Tibial nerve (tissue), 4 donors: ENCODE measurements around the gene ZNF497.

Experiments
- CTCF ChIP-seq, 5 experiments: fragments of 200-600 bp in 3 of 5; fragments of 450-650 bp in 2 of 5; sonication (generic) in 3 of 5; IDR thresholded peaks; one replicate each; pipeline ENCODE4 v1.5.1; 2016 to 2019; ENCODE audit warnings: antibody characterized with exemption in 5 of 5, mild to moderate bottlenecking in 3 of 5, moderate library complexity in 2 of 5
- EP300 ChIP-seq, 2 donors: sonication (generic); formaldehyde crosslinking; IDR thresholded peaks; one replicate each; pipeline ENCODE4 v1.6.1; 2017; ENCODE audit warnings: antibody characterized with exemption in 2 of 2, mild to moderate bottlenecking in 1 of 2
- POLR2A ChIP-seq, 2 donors: fragments of 450-650 bp; IDR thresholded peaks; one replicate each; pipeline ENCODE4 v1.6.1; 2017; ENCODE audit warnings: antibody characterized with exemption in 2 of 2, mild to moderate bottlenecking in 2 of 2, moderate library complexity in 2 of 2

DNA sequence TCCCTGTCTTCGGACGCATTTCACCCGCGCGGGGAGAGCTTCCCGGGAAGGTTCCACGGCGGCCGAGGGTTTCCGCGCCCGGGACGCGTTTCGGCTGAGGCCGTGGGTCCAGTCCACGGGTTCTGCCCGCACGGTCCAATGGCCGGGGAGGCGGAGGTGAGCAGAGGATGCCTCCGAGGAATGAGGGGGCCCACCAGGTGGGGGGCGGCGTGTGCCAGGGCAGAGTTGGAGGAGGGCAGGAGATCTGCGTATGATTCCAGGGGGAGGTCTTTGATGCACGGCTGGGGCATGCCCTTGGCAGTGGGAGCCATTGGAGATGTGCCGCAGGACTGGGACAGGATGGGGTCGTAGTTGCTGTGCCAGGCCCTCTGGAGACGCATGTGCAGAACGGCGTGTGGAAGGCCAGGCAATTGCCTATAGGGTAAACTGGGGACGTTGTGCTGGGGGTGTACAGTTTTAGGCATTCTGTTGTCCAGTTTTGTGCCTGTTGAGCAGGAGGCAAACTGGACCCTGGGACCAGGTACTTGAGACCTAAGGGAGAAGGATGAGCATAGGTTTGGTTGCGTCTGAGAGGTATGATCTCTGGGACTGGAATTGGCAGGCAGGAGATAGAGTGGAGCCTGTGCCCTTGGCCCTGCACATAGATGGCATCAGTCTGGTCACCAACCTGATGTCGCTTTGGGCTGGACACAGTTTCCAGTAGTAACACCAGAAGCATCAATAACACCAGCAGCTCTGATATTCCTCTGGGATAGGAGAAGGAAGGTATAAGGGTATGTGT lies 46.6 kb upstream of the ZNF497 start:
- no peak for TF ChIP-seq CTCF (IDR thresholded peaks at IDR 0.05)
- no peak for TF ChIP-seq EP300 (IDR thresholded peaks at IDR 0.05)
- no peak for TF ChIP-seq POLR2A (IDR thresholded peaks at IDR 0.05)
